ENCODE measurements around the gene AARS2.

DNA sequence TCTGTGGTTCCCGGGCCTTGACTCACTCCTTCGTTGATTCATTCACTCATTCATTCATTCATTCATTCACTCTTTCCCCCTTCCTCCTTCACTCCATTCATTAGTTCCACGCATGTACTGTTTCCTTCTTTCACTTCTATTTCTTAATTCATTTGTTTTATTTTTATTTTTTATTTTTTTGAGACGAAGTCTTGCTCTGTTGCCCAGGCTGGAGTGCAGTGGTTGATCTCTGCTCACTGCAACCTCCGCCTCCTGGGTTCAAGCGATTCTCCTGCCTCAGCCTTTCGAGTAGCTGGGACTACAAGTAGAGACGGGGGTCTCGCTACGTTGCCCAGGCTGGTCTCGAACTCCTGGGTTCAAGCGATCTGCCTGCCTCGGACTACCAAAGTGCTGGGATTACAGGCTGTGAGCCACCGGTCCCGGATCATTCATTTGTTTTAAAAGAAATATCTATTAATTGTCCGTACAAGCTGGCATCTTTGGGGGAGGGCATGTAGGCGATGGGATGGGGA is 47.4 kb downstream of the AARS2 start:
- TF ChIP-seq, protein P1, sequence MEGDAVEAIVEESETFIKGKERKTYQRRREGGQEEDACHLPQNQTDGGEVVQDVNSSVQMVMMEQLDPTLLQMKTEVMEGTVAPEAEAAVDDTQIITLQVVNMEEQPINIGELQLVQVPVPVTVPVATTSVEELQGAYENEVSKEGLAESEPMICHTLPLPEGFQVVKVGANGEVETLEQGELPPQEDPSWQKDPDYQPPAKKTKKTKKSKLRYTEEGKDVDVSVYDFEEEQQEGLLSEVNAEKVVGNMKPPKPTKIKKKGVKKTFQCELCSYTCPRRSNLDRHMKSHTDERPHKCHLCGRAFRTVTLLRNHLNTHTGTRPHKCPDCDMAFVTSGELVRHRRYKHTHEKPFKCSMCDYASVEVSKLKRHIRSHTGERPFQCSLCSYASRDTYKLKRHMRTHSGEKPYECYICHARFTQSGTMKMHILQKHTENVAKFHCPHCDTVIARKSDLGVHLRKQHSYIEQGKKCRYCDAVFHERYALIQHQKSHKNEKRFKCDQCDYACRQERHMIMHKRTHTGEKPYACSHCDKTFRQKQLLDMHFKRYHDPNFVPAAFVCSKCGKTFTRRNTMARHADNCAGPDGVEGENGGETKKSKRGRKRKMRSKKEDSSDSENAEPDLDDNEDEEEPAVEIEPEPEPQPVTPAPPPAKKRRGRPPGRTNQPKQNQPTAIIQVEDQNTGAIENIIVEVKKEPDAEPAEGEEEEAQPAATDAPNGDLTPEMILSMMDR (IDR thresholded peaks at IDR 0.05): no peak
- no peak for TF ChIP-seq POLR2AphosphoS5 (IDR thresholded peaks at IDR 0.05)
- no peak for TF ChIP-seq EP300 (IDR thresholded peaks at IDR 0.05)
- TF ChIP-seq POLR2A (IDR thresholded peaks at IDR 0.05; ENCODE audit: low read depth): no peak
